Gastrocnemius medialis (tissue), 4 donors: ENCODE results near the gene IKZF3.

Experiments used
- POLR2A ChIP-seq, 2 donors: fragments of 450-650 bp; IDR thresholded peaks; one replicate each; pipeline ENCODE4 v1.6.1; 2017; ENCODE audit warnings: antibody characterized with exemption in 2 of 2, mild to moderate bottlenecking in 2 of 2, moderate library complexity in 2 of 2
- TF ChIP-seq, protein P1 (sequence below), 5 experiments: fragments of 450-650 bp in 3 of 5; fragments of 200-600 bp in 2 of 5; sonication (generic) in 2 of 5; IDR thresholded peaks in 4 of 5; conservative IDR thresholded peaks in 1 of 5; 1 replicate in 4 of 5; 2 replicates in 1 of 5; pipeline ENCODE4 v1.5.1; 2016 to 2019; ENCODE audit warnings: antibody characterized with exemption in 5 of 5, mild to moderate bottlenecking in 3 of 5, moderate library complexity in 3 of 5

DNA sequence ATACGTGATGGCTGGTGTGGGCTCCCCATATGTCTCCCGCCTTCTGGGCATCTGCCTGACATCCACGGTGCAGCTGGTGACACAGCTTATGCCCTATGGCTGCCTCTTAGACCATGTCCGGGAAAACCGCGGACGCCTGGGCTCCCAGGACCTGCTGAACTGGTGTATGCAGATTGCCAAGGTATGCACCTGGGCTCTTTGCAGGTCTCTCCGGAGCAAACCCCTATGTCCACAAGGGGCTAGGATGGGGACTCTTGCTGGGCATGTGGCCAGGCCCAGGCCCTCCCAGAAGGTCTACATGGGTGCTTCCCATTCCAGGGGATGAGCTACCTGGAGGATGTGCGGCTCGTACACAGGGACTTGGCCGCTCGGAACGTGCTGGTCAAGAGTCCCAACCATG, 139.4 kb downstream of the IKZF3 start:
- TF ChIP-seq, protein P1, sequence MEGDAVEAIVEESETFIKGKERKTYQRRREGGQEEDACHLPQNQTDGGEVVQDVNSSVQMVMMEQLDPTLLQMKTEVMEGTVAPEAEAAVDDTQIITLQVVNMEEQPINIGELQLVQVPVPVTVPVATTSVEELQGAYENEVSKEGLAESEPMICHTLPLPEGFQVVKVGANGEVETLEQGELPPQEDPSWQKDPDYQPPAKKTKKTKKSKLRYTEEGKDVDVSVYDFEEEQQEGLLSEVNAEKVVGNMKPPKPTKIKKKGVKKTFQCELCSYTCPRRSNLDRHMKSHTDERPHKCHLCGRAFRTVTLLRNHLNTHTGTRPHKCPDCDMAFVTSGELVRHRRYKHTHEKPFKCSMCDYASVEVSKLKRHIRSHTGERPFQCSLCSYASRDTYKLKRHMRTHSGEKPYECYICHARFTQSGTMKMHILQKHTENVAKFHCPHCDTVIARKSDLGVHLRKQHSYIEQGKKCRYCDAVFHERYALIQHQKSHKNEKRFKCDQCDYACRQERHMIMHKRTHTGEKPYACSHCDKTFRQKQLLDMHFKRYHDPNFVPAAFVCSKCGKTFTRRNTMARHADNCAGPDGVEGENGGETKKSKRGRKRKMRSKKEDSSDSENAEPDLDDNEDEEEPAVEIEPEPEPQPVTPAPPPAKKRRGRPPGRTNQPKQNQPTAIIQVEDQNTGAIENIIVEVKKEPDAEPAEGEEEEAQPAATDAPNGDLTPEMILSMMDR (IDR thresholded peaks at IDR 0.05 in 4 of 5, conservative IDR thresholded peaks at IDR 0.05 in 1 of 5): no peak
- no peak for TF ChIP-seq POLR2A (IDR thresholded peaks at IDR 0.05)
